Measurements from ENCODE around the gene ACBD6. TPM values are rescaled to one million over a fixed set of nuclear protein-coding genes. Genes with fewer than 3 reads are reported as not detected.
"Not testable (repeated sequence)": the region's sequence is repeated elsewhere in the genome, so short reads cannot be mapped to it uniquely, and the experiment has no call there.

ACBD6 gene, protein sequence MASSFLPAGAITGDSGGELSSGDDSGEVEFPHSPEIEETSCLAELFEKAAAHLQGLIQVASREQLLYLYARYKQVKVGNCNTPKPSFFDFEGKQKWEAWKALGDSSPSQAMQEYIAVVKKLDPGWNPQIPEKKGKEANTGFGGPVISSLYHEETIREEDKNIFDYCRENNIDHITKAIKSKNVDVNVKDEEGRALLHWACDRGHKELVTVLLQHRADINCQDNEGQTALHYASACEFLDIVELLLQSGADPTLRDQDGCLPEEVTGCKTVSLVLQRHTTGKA
- total RNA-seq, result 57.1 TPM

DNA sequence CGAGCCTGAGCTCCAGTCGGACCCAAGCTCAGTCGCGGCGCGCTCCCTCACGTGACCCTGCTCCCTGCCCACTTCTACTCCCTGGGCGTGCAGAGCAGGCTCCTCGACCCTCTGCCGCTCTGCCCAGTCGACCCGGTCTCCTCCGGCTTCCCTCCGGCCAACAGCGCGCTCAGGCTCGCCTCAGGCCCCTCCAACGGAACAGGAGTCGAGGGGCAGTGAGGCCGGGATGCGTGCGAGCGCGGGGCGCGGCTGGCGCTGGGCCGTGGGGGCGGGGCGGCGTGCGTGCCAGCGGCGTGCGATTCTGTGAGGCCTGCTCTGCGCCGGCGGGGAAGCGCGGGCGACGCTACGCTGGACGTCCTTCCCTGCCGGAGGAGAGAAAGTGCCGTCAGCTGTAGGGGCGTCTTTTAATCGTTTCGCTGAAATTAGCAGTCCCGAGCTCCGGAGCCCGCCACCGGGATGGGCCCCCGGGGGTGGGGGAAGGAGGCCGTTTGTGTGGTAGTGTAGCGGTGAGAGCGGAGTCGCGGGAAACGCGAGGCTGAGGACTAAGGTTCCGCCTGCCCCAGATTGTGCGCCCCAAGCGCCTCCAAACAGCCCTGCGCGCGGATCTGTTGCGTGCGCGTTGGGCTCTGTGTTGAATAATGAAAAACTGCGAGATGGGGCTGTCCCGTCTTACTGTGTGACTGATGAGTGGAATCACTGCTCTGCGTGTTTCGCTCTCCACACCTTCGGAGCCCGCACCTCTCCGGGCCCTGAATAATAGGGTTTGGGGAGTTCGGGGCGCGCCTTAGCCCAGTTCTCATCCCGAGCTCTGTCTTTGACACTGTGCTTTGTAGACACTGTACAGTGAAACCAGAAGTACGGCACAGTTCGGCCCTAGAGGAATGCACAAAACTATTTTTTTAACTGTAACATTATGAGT, at the start of gene ACBD6:
Gene ACBD6 (minus strand): TSS at position 217 of the 919 bp plus-strand sequence. CDS start 311 bp downstream, outside the sequence.
- peak; percentile 80 to 87 for DNase-seq (ENCODE audit: low spot score in 2 of 2)
- FAIRE-seq, result no peak

DNA sequence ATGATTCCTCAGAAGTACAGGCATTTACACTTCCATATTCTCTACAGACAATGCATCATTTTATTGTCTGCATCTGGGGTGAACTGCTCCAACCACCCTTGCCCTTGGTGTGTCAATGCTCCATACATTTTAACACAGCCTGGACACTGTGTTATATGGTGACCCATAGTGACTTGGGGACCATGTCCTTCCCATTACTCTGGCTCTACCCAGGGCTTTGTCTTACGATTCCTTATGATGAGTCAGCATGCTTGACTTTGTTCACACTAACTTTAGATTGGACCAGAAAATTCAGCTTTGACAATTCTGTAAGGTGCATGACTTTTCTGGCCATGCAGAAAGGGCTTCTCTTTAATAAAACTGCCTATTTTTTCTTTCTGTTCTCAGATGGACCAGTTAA, 49.6 kb upstream of the ACBD6 start:
- FAIRE-seq (no peak), DNase-seq (ENCODE audit: low spot score in 2 of 2) (no peak)

DNA sequence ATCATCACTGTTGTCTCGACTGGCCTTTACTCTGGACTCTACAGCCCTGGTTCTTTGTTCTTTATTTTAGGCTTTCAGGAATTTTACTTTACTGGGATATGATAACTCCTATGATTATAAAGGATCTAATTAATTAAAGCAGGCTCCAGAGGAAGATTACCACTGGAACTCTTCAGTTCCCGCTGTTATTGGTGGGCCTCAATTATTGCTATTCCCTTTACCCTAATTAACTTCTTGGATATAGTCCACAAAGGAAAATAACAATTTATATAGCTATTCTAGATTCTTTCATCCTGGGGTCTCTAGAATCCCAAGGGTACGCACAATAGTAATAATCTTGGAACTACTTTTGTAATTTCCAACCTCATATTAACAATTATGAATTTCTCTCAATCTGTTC, 47.9 kb upstream of the ACBD6 start:
- DNase-seq (ENCODE audit: low spot score in 2 of 2) (no peak), FAIRE-seq (no peak)

DNA sequence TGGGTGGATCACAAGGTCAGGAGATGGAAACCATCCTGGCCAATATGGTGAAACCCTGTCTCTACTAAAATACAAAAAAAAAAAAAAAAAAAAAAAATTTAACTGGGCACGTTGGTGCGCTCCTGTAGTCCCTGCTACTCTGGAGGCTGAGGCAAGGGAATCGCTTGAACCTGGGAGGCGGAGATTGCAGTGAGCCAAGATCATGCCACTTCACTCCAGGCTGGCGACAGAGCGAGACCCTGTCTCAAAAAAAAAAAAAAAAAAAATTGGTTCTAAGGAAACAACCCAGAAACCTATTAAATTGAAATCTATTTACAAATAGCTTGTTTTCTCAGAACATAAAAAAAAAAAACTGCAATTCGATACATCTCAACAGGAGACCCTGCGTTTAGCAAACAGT, 47.4 kb upstream of the ACBD6 start:
- not testable (repeated sequence) for DNase-seq (ENCODE audit: low spot score in 2 of 2); FAIRE-seq

DNA sequence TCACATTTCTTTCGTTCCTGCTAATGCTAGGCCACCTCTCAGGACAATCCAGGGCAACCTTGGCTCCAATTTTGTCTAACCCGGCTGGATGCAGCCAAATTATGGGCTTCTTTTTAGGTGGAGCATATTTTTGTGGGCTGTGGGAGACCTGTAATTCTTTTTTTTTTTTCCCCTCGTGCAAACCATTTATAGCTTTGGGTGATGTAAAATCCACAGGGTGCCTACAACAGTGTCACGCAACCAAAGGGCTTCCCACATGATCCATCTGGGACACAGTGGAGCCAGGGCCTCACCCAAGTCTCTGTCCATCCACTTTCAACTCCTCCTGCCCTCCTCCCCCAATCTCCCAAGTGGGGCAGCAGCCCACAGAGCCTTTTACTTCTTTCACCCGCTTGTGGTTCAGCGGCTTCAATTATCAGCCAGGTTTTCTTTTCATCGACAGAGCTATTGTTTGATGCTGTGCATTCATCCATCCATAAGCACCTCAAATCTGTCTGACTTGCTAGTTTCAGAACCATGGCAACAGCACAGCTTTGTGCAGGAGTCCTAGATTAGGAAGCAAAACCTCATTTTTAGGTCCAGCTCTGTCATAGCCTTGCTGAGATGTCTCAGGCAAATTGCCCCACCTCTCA, 46.4 kb upstream of the ACBD6 start:
- DNase-seq (ENCODE audit: low spot score in 2 of 2) (no peak), FAIRE-seq (no peak)

DNA sequence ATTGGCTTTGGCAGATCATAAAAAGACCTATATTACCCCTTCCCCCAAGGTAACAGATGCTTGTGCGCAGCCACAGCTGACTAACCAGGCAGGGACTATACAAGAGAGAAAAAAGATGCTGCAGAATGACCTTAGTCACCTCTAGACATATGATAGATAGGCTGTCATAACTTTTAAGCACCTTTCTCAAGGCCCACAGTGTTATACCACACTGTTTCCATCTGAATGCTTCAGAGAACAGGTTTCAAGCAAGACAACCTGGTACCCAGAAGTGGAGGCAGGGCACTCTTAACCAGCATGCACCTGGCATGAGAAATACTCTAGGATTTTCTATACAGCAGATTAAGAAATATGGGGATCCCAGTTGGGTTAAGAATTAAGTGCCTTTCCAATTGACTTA, 43.6 kb upstream of the ACBD6 start:
- FAIRE-seq (no peak), DNase-seq (ENCODE audit: low spot score in 2 of 2) (no peak)

DNA sequence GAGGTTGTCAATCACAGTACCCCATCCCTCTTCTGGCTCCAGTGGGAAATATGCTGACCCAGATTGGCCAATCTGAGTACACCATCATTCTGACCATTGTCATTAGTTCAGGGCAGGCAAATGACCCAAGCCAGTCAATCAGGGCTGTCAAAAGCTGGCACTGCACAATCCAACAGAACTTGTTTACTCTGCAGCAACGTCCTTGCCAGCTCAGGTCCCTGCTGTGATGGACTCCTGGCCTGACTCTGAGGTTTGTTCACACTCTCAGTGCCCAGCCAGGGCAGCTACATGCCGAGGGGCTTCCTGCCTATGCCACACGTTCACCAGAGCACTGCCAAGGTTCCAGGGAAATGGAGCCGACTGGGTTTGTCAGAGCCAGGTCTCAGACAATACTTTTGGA, 41.7 kb upstream of the ACBD6 start:
- DNase-seq (ENCODE audit: low spot score in 2 of 2) (no peak), FAIRE-seq (no peak)

DNA sequence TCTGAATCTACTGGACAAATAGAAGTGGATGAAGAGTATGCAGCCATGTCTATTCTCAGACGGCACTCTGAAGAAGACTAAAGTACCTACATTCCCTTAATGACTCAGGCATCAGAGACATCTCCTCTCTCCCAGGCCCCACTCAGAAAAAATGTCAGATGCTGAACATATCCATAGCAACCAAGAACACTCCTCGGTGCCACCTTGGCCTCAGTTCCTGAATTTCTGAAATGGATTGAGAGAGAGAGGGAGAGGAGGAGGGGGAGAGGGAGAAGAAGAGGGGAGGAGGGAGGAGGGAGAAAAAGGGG, 40.4 kb upstream of the ACBD6 start:
- FAIRE-seq (no peak), DNase-seq (ENCODE audit: low spot score in 2 of 2) (no peak)

DNA sequence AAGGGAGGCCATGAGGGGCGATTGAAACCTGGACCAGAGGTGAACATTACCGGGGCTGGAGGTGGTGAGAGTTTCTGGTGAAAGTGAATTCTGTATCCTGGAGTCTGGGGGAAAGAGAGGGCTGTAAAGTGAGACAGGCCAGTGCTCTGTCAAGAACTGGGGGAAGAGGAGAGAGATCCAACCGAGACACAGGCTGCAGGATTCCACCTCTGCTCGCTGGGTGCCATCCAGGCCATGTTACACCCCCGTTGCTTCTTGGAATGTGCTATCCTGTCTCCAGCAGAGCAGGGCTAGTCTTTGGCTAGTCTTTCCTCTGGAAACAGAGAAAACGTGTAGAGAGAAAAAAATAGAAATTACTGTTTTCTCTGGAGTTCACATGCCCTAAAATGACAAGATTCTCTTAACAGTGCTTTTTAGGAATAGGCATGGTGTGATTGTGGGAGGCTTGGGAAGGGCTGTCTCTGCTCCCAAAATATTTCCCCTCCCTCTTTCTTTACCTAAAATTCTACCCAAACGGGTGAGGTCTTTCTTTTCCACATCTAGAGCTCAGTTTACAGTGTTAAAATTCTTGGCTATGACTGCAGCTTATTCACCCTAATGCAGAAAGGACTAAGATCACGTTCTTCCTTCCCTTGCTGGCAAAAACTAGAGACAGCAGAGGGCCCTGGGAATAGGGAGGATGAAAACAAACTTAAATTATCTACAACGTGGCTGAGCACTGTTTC, 39.9 kb upstream of the ACBD6 start:
- FAIRE-seq (no peak), DNase-seq (ENCODE audit: low spot score in 2 of 2) (no peak)

DNA sequence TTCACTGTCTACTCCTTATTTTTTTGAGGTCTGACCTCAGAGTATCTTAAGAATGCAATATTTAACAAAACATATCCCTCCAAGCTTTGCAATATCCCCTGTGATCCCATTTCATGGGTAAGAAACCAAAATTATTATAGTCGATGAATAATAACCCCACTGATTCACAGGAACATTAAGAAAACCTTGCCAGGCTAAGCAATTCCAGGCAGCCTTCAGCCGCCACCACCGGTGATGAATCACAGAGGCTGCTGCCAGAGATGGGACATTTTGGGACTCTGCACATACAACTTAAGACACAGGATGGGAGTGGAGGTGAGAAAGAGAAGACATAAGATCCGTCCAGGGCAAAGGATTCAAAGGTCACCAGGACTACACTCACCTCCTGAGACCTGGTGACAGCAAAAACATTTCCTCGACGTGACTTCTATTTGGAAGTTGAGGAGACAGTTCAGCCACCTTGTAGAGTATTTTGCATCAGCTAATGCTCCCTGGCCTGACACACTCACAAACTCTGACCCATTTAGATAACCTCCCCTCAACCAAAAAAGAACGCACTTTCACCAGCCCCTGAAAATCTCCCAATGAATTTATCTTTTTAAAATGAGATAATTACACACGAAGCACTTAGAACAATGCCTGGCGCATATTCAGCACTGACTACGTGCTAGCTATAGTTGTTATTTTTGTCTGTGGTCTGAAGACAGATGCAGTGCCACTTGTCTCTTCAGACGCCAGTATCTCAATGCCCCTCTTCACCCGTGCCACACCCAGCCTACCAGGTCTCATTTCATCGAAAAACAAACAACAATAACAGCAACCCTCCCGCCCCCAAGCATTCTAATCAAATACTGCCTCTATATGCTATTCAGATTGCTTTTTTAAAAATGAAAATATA, 38.6 kb upstream of the ACBD6 start:
- no peak for DNase-seq (ENCODE audit: low spot score in 2 of 2)
- FAIRE-seq, result no peak

DNA sequence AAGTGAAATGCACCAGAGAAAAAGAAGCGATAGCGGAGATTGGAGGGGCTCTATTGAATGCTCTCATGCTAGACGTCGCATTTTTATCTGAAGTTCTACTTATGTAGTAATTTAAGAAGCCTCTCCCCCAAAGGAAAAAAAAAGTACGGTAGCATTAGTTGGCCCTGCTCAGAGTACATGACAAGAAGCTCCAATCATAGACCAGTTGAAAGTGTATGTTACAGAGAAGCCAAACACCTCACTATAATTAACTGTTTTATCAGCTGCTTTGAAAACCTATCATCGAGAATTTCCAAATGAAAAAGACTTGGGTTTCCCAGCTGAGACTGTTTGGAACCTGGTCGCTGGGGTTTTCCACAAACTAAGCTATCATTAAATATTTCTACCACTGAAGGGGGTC, 36.8 kb upstream of the ACBD6 start:
- DNase-seq (ENCODE audit: low spot score in 2 of 2), result no peak
- no peak for FAIRE-seq

DNA sequence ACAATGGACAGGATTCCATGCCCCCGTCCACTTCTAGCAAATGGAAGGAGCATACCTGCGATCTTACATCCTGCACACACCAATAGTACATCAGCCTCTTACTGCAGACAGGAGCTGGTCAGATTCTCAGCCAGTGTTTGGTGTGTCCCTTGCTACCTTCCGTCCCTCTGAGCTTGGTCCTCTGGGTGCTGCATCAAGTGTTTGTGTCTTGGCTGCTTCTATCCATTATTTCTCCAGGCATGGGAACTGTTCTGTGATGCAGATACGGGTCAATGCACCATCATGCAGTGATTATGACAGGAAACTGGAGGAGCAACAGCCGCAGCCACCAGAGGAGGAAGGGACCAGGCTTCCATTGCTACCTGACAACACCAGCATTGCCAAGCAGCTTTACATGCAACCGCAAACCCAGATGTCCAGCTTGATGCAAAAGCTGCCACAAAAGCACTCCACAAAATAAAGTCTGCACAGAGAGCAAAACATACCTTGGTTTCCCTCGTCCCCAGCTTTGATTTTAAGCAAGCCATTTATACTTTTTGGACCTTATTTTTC, 34.5 kb upstream of the ACBD6 start:
- FAIRE-seq, result no peak
- DNase-seq (ENCODE audit: low spot score in 2 of 2), result no peak

DNA sequence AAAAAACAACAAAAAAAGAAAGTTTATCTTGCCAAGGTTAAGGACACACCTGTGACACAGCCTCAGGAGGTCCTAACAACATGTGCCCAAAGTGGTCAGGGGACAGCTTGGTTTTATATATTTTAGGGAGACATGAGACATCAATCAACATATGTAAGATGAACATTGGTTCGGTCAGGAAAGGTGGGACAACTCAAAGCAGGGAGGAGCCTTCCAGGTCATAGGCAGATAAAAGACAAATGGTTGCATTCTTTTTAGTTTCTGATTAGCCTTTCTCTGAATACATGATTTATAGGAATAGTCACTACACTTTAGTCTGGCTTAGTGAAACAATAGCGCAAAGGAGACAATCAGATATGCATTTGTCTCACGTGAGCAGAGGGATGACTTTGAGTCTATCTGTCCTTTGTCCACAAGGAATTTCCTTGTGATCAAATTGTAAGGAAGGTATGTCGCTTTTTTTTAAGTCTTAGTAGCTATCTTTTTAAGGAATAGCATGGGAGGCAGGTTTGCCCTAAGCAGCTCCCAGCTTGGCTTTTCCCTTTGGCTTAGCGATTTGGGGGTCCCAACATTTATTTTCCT, 33.1 kb upstream of the ACBD6 start:
- FAIRE-seq (no peak), DNase-seq (ENCODE audit: low spot score in 2 of 2) (no peak)

DNA sequence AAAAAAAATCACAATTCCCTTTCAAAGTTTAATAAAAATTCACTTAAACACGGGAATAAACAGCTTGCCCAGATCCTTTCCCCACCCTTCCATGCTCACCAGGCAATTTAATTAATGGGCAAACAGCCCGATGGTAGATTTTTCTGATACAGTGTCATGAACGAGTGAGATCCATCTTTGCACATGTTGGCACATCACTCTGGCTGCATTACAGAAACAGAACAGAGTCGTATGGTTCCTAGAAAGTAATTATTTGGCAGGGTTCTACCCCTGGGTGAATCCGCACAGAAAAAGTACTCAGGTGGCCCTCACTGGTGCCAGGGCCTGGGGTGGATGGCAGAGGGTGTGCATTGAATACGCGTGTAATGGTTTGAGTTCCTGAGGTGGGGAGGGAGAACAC, 31.8 kb upstream of the ACBD6 start:
- no peak for FAIRE-seq

DNA sequence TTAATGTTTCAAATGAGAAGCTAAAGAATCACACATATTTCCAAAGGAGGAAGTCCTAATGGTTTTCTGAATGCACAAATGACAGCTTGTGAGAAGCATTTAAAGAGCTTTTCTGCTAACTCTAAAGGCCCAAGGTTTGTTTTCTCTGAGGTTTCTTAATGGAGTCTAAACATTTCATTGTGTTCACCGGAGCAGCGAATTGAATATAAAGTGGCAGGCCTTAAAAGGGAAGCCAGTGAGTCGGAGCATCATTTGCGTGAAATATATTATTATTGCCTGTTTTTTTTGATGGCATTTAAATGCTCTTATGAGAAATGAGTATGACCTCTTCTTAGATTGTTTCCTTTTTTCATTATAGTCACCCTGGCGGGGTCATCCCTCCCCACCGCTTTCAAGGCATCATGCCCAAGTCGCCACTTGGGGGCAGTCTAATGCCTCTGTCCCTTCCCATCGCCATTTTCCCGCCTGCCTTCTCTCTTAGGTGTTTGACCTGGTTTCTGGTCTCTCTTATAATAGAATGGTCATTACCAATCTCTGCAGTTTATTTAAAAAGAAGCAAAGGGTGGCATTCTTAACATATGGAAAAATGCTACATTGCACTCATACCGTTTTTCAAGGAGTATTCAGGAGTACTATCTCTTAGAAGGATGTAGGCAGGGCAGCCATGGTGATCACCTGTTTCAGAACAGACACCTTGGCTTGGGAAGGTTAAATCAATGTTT, 31.1 kb upstream of the ACBD6 start:
- DNase-seq (ENCODE audit: low spot score in 2 of 2) (peak in 1 of 2 donors; percentile 44), FAIRE-seq (no peak)

More for the DNA sequence above, 31.8 kb upstream of the ACBD6 start:
- DNase-seq (ENCODE audit: low spot score in 2 of 2), result no peak

DNA sequence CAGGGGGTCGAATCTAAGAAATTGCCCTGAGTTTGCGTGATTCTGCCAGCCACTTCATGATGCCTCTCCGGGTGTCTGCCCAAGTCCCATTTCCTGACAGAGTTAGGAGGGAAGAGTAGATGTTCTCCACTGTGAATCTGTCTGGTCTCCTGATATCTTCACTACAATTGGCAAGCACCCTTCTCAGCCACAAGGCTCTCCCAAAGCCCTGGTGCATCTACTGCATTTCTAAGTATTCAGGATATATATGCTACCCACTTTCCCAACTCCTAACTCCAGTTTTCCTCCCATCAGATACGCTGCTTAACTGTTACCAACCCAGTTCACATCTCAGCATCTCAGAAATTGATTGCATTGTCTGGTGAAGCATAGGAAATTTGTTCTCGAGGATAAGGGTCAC, 30.5 kb upstream of the ACBD6 start:
- DNase-seq (ENCODE audit: low spot score in 2 of 2) (no peak), FAIRE-seq (no peak)

DNA sequence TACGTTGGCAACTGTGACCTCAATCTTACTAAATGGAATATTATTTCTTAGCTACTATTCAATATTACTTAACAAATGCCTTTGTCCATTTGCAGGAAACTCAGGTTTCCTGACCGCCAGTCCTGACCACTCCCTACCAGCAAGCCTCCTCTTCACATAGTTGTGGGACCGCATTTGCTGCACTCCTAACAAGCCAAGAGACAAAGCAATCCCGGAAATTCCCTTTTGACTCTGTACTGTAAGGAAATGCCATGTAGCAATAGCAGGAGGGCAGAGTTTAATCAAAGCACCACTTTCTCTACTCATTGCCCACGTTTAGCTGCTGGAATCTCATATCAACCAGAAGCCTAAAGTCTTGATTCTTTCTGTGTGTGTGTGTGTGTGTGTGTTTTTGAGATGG, 28.1 kb upstream of the ACBD6 start:
- DNase-seq (ENCODE audit: low spot score in 2 of 2), result no peak
- no peak for FAIRE-seq

DNA sequence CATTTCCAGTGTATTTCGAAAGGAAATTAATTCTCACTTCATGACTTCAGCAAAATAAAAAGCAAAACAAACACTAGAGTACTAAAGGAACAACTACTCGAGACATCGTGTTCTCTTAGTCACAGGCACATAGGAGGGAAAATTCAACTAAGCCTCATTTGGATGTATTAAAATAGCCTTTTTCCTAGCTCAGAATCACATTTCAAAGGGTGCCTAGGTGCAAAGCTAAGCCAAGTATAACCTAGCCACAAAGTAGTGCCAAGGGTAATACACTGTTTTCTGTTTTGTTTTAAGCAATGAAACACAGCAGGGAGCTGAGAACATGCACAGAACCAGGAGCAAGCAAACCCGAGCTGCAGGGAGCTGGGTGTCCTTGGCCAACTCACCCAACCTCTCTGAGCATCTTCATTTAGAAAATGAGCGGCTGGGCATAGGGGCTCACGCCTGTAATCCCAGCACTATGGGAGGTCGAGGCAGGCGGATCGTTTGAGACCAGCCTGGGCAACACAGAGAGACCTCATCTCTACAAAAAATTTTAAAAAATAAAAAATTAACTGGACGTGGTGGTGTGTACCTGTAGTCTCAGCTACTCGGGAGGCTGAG, 26.6 kb upstream of the ACBD6 start:
- no peak for DNase-seq (ENCODE audit: low spot score in 2 of 2)
- FAIRE-seq, result no peak
